AG10803 (cell line): ENCODE results near the gene PAM.
A peak's percentile ranks its signal among the peaks of the same experiment; 100 is the strongest.

Experiments used
- DNase-seq: peaks from one replicate; pipeline ENCODE4 v3.0.0; 2010; ENCODE audit warnings: low read depth
- H3K4me3 ChIP-seq: 2 replicates; pipeline ENCODE4 v1.5.1; 2011; ENCODE audit warnings: mild to moderate bottlenecking, low read length, control low read depth
- TF ChIP-seq, protein P1 (sequence below): conservative IDR thresholded peaks from 2 replicates; pipeline ENCODE4 v1.5.1; 2011; ENCODE audit warnings: mild to moderate bottlenecking, low read length, control low read depth, inconsistent platforms

Gene PAM

DNA sequence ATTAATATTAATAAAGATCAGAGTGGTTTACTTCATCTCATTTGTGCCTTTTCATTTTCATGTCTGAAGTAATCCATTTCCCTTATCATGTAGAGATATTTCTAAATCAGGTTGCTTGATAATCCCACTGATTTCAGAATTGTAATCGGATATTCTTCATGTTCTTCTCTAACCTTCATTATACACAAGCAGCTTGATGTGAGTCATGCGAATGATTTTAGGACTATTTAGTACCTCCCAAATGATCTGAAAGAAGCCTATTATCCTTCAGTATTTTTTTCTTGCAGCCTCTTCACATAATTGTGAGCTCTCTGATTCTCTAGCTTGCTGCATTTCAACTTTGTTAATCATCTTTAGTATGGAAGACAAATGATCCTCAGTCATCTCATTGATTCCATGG lies 182.8 kb downstream of the PAM start:
- TF ChIP-seq, protein P1, sequence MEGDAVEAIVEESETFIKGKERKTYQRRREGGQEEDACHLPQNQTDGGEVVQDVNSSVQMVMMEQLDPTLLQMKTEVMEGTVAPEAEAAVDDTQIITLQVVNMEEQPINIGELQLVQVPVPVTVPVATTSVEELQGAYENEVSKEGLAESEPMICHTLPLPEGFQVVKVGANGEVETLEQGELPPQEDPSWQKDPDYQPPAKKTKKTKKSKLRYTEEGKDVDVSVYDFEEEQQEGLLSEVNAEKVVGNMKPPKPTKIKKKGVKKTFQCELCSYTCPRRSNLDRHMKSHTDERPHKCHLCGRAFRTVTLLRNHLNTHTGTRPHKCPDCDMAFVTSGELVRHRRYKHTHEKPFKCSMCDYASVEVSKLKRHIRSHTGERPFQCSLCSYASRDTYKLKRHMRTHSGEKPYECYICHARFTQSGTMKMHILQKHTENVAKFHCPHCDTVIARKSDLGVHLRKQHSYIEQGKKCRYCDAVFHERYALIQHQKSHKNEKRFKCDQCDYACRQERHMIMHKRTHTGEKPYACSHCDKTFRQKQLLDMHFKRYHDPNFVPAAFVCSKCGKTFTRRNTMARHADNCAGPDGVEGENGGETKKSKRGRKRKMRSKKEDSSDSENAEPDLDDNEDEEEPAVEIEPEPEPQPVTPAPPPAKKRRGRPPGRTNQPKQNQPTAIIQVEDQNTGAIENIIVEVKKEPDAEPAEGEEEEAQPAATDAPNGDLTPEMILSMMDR: no peak
- no peak overlapping the region for H3K4me3 ChIP-seq
- peak; percentile 7 for DNase-seq

DNA sequence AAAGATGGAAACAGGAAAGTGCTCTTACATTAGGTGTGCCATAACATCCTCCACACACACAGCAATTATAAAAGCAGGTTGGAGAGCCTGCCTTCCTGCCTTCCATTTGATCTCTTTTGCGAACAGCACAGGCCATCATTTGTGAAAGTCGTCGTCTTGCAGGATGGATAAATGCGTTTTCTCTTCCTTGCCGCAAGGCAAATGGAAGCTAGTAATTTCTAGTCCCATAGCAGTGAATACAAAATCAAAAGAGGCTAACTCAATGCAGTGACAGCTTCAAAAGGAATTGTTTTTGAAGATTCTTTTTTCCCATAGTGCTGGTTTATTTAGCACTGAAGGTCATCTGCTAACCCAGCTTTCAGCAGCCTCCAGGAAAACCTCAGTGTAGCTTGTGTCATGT lies 186.0 kb downstream of the PAM start:
- no peak overlapping the region for H3K4me3 ChIP-seq
- TF ChIP-seq, protein P1: no peak
- no peak for DNase-seq

DNA sequence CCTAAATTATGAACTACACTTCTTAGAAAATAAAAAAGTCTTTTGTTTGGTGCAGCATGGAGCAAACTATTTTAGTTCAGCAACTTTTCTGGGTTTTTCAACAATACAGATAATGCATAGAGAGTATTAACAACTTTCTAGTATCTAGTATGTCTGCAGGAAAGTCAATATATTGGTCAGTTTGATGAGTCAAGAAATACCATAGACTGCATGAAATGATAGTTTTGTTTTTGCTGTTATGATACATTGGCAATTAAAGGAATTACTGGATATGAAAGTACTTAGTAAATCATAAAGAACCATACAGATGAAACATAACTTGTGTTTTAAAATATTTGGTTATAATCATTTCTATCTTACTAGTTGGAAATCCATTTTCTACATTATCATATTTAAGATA lies 191.3 kb downstream of the PAM start:
- no peak for DNase-seq
- TF ChIP-seq, protein P1: no peak
- H3K4me3 ChIP-seq: no peak overlapping the region

DNA sequence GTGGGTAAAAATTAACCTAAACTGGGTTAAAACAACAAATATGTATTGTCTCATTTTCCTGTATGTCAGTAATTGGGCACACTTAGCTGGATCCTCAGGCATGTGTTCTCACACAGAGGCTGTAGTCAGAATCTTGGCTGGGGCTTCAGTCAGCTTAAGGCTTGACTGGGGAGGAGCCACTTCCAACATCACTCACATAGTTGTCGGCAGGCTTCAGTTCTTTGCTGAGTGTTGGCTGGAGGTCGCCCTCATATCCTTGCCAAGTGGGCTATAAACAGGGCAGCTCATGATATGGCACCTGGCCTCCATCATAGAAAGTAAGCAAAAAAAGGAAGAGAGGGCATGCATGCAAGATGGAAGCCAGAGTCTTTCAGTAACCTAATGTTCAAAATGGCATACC lies 191.9 kb downstream of the PAM start:
- DNase-seq: no peak
- H3K4me3 ChIP-seq: no peak overlapping the region
- TF ChIP-seq, protein P1: no peak

DNA sequence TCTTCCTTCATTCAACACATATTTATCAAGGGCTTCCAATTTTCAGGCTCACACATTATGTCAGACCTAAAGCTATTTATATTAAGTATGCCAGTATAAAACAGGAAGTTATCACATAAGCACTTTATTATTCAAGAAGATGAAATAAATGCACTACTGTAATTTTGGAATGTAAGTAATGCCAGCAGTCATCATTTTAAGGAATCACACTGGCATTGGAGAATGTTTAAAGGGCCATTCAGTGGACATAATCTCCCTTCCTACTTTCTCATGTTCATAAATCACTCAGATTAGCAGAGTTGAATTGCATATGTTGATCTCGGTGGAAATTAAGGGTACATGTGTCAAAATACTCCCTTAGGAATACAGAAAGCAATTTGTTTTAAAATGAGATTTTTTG lies 200.4 kb downstream of the PAM start:
- TF ChIP-seq, protein P1: no peak
- peak; percentile 8 for DNase-seq
- H3K4me3 ChIP-seq: no peak overlapping the region

DNA sequence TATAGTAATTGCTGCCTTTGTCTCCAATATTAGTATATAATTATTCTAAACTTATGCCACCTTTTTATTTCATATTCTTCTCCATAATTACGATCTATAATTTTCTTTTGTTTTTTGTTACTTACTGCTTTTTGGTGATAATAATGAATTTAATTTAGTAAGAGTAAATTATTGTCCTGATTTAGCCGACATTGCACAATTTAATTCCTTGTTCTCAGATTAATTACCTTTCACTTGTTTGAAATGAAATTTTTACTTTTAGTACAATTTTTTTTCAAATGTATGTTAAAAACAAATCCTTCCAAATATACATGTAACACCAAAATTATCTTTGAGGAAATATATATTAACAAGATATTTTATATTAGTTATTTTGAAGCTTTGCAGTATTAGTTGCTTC lies 201.5 kb downstream of the PAM start:
- H3K4me3 ChIP-seq: no peak overlapping the region
- no peak for DNase-seq
- TF ChIP-seq, protein P1: no peak

DNA sequence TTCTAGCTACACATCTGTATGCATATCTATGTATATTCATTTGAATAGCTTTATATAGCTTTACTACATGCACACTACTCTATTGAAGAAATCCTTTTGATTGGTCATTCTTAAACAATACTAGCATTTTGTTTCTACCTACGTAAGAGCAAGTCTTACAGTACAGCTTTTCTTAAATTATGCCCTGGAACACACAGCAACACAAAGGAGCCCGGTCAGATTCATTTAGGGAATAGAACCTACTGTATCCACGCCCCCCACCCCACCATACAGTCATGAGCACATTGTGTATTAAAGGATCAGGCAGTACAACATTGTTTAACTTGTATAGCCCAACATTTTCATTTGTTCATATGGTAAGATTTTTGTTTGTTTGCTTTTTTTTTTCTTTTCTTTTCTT lies 202.0 kb downstream of the PAM start:
- DNase-seq: no peak
- no peak overlapping the region for H3K4me3 ChIP-seq
- TF ChIP-seq, protein P1: no peak
